HCEC 1CT (cell line): ENCODE measurements around the gene GBP7.
"Not testable (repeated sequence)": the region's sequence is repeated elsewhere in the genome, so short reads cannot be mapped to it uniquely, and the experiment has no call there.

Experiments used
- DNase-seq: peaks from one replicate; pipeline ENCODE4 v3.0.0-alpha.2; 2017

The GBP7 gene

GRCh38 chr1:89175601-89176256 is at the start of gene GBP7:
GBP7 (minus strand) TSS chr1:89176003; CDS start chr1:89171935, 4,068 bp downstream.
- DNase-seq = no peak

GRCh38 chr1:89221341-89221740 is 45.5 kb upstream of the GBP7 start:
- no peak for DNase-seq

- DNase-seq = not testable (repeated sequence)
These were observed 44.0 kb upstream of the GBP7 start for GRCh38 chr1:89219851-89220250.

GRCh38 chr1:89218941-89219340 is 43.1 kb upstream of the GBP7 start:
- DNase-seq = not testable (repeated sequence)

GRCh38 chr1:89213347-89213746 is 37.5 kb upstream of the GBP7 start:
- no peak for DNase-seq

- DNase-seq = no peak
These were observed 35.3 kb upstream of the GBP7 start for GRCh38 chr1:89211035-89211634.

- DNase-seq = no peak
These were observed 30.6 kb upstream of the GBP7 start for GRCh38 chr1:89206373-89206772.

- no peak for DNase-seq
These were observed 27.4 kb upstream of the GBP7 start for GRCh38 chr1:89203166-89203565.

GRCh38 chr1:89201106-89201794 is 25.4 kb upstream of the GBP7 start:
- DNase-seq = no peak

GRCh38 chr1:89200663-89201062 is 24.9 kb upstream of the GBP7 start:
- no peak for DNase-seq

GRCh38 chr1:89199525-89200031 is 23.8 kb upstream of the GBP7 start:
- DNase-seq = no peak

GRCh38 chr1:89198491-89199072 is 22.8 kb upstream of the GBP7 start, which contains the start of gene GBP4:
GBP4 (minus strand) TSS chr1:89198942; CDS start chr1:89198834, 108 bp downstream.
- no peak for DNase-seq

GRCh38 chr1:89198081-89198480 is 22.3 kb upstream of the GBP7 start:
- no peak for DNase-seq

GRCh38 chr1:89195476-89195875 is 19.7 kb upstream of the GBP7 start:
- no peak for DNase-seq

- no peak for DNase-seq
These were observed 15.5 kb upstream of the GBP7 start for GRCh38 chr1:89191314-89191713.

GRCh38 chr1:89190017-89190416 is 14.2 kb upstream of the GBP7 start:
- no peak for DNase-seq

- no peak for DNase-seq
These were observed 3.5 kb upstream of the GBP7 start for GRCh38 chr1:89179343-89179742.

- no peak for DNase-seq
These were observed 1.2 kb upstream of the GBP7 start for GRCh38 chr1:89176971-89177370.

- no peak for DNase-seq
These were observed 1.3 kb downstream of the GBP7 start for GRCh38 chr1:89174491-89174890.

- no peak for DNase-seq
These were observed 3.2 kb downstream of the GBP7 start for GRCh38 chr1:89172468-89173143.

GRCh38 chr1:89171067-89171438 is 4.8 kb downstream of the GBP7 start:
- no peak for DNase-seq

- no peak for DNase-seq
These were observed 5.4 kb downstream of the GBP7 start for GRCh38 chr1:89170170-89171066.
